LoVo (cell line): Measurements from ENCODE around the gene SPAST.
A peak's percentile ranks its signal among the peaks of the same experiment; 100 is the strongest.
"Not testable (repeated sequence)": the region's sequence is repeated elsewhere in the genome, so short reads cannot be mapped to it uniquely, and the experiment has no call there.

ENCODE experiments used
- DNase-seq: peaks from one replicate; pipeline ENCODE4 v3.0.0-alpha.2; 2016; ENCODE audit warnings: low spot score

The SPAST gene

DNA sequence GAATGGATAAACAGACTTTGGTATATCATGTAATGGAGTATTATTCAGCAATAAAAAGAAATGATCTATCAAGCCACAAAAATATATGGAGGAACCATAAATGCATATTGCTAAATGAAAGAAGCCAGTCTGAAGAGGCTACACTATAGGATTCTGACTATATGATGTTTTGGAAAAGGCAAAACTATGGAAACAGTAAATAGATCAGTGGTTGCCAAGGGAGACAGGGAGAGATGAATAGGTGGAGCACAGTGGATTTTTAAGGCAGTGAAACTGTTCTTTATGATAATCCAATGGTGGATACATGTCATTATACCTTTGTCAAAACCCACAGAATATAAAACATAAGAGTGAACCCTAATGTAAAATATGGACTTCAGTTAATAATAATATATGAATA, 61.3 kb downstream of the SPAST start:
- no peak for DNase-seq

DNA sequence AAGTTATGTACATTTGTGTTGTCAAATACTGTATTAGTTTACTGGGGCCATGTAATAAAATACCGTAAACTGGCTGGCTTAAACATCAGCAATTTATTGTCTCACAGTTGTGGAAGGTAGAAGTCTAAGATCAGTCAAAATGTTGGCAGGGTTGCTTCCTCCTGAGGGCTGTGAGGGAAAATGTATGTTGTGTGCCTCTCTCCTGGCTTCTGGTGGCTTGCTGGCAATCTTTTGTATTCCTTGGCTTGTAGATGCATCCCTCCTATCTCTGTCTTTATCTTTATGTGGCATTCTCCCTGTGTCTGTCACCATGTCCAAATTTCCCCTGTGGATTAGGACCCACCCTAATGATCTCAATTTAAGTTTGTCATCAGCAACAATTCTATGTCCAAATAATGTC, 65.3 kb downstream of the SPAST start:
- no peak for DNase-seq

DNA sequence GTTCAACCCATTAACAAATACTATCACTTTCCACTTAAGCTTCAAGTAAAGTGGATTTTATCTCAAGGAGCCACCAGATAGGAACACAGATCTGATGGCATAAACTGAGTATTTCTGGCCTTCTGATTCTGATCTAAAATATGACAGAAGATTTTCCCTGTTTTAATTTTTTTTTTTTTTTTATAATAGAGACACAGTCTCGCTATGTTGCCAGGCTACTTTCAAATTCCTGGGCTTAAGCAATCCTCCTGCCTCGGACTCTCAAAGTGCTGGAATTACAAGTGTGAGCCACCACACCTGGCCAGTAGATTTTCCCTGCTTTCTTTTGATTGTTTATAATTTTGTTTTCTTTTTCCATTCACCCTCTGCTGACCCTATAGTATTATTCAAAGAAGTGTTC, 65.7 kb downstream of the SPAST start:
- DNase-seq = no peak

DNA sequence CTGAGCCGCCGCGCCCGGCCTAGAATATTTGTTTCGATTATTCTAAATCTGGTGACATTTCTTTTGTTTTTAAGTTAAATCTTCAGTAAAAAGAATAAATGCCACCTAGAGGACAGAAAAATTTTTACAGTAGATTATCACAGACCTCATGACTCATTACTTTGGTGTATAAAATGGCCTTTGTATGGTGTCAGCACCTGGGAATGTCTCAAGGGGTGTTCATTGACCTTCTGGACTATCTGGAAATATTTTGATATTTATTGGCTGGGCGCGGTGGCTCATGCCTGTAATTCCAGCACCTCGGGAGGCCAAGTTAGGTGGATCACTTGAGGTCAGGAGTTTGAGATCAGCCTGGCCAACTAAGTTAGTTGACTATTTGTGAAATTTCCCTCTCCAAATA, 72.1 kb downstream of the SPAST start:
- DNase-seq = peak; percentile 90

DNA sequence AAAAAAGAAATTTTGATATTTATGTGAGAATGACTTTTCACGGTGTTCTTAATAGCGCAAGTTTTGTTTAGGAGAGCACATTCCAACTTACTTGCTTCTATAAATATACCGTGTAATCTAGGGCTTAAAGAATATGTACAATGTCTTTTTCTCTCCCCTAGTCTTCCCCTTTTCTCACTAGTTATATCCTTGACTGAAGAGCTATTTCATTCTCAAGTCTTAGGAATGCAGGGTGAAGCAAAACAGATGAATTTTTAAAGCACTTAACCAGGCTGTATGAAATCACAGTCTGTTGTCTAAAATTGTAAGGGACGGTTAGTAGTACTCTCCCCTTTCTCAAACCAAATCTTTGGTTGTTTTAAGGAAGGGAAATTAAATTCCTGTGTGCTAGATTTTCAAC, 72.7 kb downstream of the SPAST start:
- no peak for DNase-seq

DNA sequence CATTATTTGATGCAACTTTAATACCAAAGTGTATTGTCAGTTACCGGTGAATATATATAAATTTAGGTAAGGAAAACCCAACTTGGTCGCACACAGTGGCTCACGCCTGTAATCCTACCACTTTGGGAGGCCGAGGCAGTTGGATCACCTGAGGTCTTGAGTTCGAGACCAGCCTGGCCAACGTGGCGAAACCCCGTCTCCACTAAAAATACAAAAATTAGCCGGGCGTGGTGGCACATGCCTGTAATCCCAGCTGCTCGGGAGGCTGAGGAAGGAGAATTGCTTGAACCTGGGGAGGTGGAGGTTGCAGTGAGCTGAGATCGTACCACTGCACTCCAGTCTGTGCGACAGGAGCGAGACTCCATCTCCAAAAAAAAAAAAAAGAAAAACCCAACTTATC, 88.2 kb downstream of the SPAST start:
- DNase-seq = not testable (repeated sequence)

DNA sequence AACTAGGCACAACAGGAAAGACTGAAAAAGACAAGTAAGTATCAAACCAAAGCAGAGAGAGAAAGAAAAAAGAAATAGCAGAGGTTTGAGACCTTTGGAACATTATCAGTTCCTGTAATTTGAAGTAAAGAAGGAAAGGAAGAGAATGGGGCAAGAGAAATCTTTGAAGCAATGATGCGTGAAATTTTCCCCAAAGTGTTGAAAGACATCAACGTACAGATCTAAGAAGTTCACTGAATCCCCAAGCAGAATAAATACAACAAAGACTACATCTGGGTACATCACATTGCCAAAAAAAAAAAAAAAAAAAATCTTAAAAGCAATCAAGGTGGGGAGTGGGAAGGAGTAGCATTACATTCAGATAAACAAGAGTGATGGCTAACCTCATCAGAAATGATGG, 96.3 kb downstream of the SPAST start:
- no peak for DNase-seq

DNA sequence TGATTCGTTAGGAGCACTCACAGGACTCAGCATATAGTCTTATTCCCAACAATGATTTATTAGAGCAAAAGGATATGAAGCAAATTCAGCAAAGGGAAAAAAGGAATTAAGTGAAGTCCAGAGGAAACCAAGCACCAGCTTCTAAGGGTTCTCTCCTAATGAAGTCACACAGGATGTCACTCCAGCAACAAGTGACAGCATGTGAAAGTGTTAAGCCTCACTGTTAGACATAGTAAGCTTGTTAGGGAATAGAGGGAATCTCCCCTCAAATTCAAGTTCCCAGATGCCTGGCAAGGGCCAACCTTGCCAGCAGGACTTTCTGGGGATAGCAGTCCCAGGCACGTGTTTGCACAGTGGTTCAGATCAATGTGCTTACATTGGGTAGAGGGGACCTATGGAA, 97.9 kb downstream of the SPAST start:
- DNase-seq = no peak

DNA sequence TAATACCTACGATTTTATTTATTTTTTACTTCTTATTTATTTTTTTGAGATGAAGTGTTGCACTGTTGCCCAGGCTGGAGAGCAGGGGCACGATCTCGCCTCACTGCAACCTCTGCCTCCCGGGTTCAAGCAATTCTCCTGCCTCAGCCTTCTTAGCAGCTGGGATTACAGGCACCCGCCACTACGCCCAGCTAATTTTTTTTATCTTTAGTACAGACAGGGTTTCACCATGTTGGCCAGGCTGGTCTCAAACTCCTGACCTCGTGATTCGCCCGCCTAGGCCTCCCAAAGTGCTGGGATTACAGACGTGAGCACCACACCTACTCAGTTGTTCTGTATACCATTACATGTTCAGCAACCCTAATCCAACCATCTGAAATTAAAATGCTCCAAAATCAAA, 100.9 kb downstream of the SPAST start:
- not testable (repeated sequence) for DNase-seq

DNA sequence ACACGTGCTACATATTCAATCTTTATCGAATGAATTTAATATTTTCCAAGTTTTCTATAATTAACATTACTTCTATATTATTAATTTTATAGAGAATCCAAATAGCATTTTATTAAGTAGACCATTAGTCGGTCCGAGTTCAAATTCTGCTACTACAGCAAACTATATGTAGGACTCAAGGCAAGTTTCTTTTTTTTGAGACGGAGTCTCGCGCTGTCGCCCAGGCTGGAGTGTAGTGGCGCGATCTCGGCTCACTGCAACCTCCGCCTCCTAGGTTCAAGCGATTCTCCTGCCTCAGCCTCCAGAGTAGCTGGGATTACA, 101.6 kb downstream of the SPAST start:
- not testable (repeated sequence) for DNase-seq

DNA sequence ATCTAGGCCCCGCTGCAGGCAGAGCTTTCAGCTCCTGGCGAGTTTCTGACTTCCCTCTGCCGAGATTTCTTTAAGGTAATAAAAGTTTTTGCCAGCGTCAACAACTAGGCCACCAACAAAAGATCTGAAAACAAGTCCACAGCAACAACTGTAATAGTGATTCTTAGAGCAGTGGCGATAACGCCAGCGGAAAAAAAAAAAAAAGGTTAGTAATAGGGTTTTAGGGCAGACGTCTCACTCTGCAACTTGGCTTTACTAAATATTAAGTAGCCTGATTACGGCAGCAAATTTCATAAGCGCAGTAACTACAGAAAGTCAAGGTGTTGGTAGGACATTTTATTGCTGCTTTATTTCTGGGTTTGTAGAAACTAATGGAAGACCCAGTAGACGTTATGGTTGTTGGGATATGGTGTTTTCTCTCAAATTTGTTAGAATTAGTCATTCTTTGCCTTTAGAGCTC, 102.8 kb downstream of the SPAST start:
- no peak for DNase-seq

DNA sequence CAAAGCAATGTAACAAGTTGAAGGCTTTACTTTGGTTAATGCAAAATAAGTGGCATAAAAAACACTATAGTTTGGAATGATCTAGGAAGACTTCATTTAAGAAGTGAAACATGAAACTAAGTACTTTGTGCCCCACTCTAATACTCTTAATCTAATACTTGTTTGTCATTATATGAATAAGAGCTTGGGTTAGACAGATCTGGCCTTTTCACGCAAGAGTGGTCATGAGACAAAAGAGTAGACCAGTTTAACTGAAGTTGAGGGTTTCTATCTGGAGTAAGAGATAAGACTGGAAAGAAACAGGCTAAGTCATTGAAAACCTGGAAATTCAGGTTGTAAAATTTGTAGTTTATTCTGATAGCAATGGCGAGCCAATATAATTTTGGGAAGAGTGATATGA, 105.2 kb downstream of the SPAST start:
- no peak for DNase-seq

DNA sequence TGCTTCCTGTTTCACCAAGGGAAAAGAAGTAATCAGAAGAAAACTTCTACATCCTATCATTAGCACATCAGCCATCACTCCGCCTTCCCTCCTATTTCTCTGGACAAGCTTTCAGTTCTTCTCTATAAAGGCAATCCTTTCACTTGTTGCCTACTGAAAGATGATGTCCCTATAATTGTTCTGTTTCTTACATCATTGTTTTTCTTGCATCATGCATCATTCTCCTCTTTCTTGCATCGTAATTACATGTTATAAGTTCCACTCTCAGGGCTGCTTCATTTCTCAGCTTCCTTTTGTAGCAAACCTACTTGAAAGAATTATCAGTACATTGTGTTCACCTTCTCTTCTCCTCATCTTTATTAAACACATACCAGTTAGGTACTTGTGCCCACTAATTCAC, 109.5 kb downstream of the SPAST start:
- DNase-seq = no peak

DNA sequence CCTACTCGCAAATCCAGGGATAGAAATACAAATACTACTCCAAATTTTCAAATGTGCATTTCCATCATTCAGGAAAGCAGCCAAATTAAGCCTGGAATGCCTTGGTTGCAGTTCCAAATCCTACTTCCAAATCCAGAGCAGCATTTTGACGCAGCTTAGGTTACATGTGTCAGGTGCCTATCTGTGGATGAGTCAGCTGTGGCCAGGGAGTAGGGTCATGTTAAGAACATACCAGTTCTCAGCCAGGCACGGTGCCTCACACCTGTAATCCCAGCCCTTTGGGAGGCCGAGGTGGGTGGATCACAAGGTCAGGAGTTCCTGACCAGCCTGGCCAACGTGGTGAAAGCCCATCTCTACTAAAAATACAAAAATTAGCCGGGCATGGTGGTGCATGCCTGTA, 119.3 kb downstream of the SPAST start:
- DNase-seq = no peak

DNA sequence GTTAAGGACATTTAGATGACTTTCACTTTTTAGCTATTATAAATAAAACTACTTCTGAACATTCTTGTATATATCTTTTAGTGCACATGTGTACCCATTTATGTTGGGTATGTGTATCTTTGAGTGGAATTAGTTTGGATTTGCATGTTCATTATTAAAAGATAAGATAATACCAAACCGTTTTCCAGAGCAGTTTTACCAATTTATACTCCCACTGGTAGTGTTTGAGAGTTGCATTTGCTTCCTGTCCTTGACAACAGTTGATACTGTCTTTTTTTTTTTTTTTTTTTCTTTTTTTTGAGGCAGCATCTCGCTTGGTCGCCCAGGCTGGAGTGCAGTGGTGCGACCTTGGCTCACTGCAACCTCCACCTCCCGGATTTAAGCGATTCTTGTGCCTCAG, 125.7 kb downstream of the SPAST start:
- DNase-seq = no peak

DNA sequence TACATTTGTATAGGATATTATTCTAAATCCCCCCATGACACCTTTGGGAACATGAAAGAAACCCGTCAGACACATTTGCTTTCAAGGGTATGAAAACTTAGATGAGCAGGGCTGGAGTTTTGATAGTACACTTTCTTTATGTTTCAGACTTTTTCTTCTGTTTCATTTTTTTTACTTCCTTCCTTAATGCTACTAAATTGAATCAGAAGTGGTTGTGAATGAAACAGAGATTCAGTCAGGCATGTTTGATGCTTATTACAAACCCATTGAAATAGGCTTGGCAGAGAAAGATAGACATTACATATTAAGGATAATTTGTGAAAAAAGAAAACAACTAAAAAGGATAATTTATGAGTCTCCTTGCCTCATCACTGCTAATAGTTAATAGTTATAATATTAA, 129.1 kb downstream of the SPAST start:
- no peak for DNase-seq

DNA sequence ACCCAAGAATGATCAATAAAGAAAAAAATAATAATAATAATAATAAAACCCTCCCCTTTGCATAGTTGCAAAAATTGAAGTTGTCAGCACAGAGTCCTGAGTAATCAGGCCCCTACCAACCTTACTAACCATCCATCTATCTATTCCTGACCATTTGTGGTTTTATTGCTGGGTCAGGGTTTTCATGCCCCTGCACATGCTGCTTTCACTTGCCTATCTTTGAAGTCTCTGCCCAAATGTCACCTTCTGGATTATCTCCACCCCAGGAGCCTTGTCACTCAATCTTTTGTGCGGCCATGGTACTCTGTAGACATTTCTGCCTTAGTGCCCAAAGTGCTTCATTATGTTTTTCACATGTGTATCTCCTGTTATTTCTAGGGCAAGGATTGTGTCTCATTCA, 137.5 kb downstream of the SPAST start:
- no peak for DNase-seq

DNA sequence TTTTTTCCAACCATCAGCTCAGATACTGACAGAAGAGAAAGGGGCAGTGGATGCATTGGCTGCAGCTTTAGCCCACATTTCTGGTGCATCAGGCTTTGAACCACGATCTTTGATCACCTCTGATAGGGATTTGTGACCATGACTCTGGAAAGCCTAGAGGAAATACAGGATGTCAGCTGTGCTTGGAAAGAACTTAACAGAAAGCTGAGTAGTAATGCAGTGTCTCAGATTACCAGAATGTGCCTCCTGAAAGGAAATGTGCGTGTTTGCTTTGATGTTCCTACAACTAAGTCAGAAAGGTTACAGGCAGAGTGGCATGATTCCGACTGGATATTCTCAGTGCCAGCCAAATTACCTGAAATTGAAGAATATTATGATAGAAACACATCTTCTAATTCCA, 140.1 kb downstream of the SPAST start:
- not testable (repeated sequence) for DNase-seq
